Measurements from ENCODE around the gene ZSCAN29.

The ZSCAN29 gene

DNA sequence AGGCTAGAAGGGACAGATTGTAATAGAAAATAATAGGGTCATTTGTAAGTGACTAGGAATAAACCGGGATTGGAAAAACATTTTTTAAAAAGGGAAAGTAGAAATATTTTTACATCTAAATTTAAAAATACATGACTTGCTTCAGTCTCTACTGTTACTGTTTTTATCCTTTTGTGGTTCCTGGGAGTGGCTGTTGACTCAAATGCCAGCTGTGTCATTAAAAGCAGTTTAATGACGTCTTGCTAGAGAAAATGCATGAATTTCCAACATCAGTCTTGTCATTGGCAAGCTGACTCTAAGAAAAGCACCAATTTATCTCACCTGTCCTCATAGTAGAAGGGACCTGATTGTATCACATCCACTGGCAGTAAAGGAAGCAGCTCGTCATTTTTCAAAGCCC lies 23.7 kb downstream of the ZSCAN29 start:
- no peak for DNase-seq

DNA sequence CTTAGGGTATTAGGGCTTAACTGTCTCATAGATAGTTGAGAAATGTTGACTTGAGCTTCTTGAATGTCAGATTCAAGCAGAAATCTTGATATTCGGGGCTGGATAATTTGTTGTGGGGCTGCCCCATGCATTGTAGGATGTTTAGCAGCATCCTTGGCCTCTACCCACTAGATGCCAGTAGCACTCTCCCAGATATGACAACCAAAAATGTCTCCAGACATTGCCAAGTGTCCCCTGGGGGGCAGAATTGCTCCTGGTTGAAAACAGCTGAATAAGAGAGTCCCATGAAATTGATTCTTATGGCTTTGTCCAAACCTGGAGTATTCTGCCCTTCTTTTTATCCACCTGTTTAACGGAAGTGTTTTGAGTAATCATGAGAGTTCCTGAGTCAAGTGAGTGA lies 24.5 kb downstream of the ZSCAN29 start:
- peak; percentile 6 for DNase-seq

DNA sequence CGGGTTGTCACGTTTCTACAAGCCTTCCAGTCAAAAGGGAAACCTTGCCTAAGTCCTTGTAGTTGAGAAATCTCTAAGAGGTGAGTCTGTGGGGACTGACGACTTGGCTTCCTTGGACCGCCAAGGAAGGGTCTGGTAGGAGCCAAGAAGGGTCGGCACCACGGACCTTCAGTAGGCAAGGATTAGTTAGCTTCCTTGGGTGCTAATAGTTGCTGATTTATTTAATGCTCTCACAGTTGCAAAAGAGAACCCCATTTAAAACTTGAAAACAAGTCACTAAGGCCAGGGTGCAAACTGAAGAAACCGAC lies 40.1 kb downstream of the ZSCAN29 start:
- no peak for DNase-seq

DNA sequence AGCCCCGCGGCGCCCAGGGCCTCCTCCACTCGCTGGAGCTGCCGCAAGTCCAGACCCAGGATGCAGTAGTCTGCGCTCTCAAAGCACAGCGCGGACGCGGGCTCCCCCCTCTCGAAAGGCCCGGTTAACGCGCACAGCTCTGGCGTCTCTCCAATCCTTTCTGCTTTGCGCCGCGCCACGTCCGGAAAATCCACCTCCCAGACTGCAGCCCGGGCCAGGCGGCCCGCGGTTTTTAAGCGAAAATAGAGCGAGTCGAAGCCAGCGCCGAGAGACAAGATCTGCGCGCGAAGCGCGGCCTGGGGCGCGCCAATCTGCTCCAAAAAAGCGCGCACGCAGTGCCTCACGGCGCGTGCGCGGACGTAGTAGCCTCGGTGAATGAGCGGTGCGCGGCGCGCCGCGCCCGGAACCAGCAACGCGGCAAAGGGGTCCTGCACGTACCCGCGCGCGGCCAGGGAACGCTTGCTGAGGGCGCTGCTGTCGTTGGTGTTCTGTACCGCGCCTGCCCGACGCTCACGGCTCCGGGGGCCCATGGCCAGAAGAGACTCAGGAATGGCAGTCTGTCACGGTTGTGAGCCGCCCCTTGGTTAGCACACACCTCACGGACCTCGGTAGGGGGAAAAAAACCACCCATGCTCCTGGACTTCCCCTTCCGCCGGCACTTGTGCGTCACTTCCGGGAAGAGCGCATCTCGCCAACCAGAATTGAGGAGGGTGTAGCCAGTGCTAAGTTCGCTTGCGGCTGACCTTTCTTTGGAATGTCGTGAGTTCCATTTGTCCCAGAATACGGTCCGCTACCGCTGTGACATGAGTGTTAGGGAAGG lies 40.7 kb downstream of the ZSCAN29 start, which contains the start of gene LCMT2:
TSS of gene LCMT2 (minus strand) at position 614 of the 820 bp plus-strand sequence. CDS start at position 530, 84 bp downstream.
- DNase-seq = peak; percentile 95

DNA sequence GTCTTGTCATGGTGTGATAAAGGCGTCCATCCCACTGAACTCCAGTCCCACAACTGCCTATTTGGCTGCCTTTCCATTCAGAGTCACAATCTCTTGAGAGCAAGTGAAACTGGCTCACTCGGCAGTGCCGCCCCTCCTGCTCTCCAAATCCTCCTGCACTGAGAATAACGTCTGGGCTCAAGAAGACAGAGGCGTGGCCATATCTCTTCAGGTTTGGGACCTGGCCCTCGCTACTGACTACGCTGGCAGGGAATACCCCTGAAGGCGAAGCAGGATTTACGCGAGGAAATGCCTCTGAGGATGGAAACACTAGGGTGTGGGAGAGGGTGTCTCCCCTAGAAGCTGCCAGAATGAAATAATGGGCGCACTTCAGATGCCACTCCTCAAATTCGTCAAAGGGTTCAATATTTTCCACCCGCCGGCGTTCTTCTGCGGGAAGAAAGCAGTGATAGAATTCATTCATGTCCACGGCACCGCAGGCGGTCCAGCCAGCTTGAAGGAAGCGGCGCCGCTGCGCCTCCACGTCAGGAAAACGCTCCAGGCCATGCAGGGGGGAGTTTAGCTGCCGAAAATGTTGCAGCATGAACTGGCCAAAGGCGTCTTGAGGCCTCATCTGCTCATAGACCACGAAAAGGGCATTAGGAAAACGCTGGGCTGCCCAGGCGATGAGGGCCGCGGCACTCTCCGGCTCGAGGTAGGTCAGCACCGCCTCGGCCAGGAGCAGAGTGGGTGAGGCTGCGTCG lies 41.5 kb downstream of the ZSCAN29 start:
- DNase-seq = peak; percentile 48

DNA sequence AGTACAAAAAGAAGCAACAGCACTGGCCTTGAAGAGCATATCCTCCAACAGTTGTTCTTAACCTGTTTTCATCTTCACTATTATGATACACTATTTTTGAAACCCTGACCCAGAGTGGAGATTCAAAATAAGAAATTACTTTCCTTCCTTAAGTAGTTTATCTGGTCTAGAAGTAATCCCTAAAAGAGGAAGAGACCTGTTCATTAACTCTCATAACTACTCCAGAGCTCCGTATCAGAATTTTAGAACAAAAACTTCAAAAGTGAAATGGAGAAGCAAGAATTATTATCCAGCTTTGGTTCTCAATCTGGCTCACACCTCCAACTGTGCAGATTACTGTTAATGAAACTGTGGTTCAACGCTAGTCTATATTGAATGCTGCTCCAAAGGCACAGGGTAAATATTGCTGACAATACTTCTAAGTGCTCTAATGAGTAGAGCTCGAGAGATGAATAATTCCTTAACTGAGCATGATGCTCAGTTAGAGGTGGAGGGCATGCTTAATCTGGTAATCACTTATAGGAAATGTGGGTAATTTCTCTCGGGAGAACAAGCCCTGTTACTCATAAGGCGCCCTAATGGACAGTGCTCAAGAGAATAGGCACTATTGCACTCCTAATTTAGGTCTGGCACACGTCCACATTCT lies 45.7 kb downstream of the ZSCAN29 start:
- DNase-seq = no peak

DNA sequence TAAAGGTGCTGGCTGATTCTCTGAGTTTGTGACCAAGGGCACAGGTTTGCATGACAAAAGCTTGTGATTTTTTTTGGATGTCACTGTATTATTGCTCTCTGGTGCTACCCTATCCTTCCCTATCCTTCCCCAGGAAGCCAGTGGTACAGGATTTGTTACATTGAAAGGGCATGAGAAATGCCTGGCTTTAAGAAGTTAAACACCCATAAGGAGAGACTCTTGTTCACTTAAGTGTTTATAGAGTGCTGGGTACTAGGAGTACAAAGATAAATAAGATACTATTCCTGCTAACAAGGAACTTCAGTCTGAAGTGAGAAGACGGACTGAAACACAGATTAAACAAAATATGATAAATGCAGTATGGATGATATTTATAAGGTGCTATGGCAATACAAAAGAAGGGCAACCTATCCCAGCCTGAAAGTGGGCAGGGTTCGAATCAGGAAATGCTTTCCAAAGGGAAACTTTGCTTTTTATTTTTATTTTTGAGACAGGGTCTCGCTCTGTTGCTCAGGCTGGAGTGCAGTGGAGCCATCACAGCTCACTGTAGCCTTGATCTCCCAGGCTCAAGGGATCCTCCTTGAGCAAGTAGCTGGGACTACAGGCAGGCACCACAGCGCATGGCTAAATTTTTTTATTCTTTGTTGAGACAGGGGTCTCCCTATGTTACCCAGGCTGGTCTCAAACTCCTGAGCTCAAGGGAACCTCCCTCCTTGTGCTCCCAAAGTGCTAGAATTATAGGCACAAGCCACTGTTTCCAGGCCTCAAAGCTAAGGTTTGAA lies 51.7 kb downstream of the ZSCAN29 start:
- DNase-seq = no peak

DNA sequence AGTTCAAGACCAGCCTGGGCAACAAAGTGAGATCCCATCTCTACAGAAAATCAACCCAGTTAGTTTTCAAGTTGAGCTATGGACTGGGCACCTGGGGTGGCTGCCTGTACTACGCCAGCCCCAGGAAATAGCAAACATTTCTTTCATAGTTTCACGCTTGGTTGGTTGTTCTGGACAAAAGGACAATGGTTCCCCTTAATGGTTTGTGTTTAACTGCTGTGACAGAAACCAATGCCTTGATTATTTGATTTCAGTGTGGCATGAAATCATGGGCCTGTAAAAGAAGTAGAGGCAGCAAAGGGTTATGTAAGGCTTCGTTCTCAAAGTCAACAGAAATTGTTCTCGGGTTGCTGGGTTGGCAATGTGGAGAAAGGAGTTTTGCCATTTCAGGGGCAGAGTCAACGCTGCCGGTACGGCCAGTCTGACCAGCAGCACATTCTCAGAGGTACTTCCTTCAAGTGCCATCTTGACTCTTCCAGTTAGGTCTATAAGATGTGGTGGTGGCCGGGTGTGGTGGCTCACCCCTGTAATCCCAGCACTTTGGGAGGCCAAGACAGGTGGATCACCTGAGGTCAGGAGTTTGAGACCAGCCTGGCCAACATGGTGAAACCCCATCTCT lies 53.2 kb downstream of the ZSCAN29 start:
- DNase-seq = no peak

DNA sequence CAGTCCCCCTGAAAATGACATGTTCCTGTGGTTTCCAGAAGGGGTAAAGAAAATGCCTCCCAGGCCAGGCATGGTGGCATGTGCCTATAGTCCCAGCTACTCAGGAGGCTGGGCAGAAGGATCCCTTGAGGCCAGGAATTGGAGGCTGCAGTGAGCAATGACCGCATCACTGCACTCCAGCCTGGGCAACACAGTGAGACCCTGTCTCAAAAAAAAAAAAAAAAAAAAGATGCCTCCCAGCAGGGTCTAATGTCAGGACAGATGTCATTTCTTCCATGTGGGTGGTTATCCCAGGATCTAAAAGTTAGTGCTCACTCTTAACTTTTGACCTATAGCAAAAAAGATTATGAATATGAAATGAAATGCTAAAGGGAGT lies 53.9 kb downstream of the ZSCAN29 start:
- DNase-seq = no peak

DNA sequence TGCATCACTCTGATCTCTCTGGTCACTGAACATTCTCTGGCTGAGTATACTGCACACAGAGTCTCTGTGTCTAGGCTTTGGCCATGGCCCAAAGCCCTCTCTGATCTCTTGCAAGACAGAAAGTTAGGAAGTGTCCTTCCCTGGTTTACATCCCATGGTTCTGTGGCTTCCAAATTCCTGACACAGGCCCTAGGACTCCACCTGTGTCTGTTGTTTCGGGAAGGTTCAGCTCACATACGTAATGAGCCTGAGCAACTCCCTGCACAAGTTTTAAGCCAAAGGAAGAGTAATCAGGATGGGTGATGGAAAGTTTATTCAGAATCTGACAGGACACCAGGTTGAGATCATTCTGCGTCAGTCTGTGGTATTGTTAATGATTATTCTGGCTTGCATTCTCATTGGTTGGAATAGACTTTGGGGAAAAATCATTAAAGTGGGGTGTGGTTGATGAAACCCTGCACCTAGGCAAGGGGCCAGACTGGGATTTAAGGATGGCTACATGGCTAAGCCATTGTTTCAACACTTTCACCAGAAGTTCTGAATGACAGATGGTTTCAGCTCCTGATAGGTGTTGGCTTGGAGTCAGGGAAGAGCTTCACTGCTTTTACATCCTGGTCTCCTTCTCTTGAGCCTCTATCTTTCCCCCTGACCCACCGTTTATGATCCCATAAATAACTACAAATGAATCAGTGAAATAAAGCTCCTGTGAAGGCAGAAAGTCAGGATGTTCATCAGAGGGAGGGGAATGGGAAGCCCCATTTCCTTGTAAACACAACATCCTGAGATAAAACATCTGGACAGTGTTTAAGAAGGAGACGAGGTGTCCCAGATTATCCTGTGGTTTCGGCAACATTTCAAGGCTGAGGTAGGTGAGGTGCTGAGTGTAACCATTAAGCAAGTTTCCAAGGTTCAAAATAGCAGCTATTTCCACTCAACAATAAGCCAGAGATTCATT lies 54.5 kb downstream of the ZSCAN29 start:
- DNase-seq = no peak

DNA sequence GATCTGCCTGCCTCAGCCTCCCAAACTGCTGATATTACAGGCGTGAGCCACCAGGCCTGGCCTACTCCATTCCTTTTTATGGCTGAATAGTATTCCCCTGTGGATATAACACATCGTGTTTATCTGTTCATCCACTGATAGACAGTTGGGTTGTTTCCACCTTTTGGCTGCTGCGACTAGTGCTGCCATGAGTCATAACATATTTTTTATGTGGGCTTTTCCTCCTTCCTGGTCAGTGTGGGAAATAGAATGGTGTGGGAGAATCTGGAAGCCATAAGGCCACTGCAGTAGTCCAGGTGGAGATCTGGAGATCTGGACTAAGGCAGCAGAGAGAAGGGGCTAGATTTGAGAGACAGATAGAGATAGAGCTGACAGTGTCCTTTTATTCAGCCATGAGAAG lies 56.7 kb downstream of the ZSCAN29 start:
- no peak for DNase-seq

DNA sequence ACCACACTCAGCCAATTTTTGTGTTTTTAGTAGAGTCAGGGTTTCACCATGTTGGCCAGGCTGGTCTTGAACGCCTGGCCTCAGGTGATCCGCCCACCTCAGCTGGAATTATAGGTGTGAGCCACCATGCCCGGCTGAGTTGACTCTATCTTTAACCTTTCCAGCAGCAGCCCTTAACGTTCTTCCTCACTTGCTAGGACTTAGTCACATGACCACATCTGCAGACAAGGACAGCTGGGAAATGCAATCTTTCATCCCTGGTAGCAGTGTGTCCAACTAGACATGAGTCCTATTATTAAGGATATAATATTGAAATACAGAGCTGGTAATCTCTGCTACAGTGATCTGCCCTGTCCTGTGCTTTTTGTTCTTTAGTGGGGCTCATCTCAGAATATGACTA lies 58.5 kb downstream of the ZSCAN29 start:
- no peak for DNase-seq
